WTC11 (cell line): Measurements from ENCODE around the gene TTLL4. TPM values are rescaled to one million over a fixed set of nuclear protein-coding genes. Genes with fewer than 3 reads are reported as not detected.

Experiments used
- ATAC-seq: fragments of 200-7000 bp; cut with Tn5 transposase; 2 replicates; pipeline ENCODE4 v1.10.0; 2021; ENCODE audit warnings: mild to moderate bottlenecking, moderate library complexity
- CTCF ChIA-PET: fragments of 300-600 bp; sonication (Branson Sonifier 250); formaldehyde crosslinking; loops from one replicate; lab custom pipeline; 2021; ENCODE audit warnings: antibody characterized with exemption; lab: Charles Lee
- POLR2A ChIA-PET: fragments of 350-600 bp; sonication (Branson Sonifier 250); formaldehyde crosslinking; loops from one replicate; lab custom pipeline; 2021; ENCODE audit warnings: antibody characterized with exemption; lab: Charles Lee
- DNase-seq: peaks from one replicate; pipeline ENCODE4 v3.0.0; 2021; ENCODE audit warnings: low spot score
- H3K27ac Mint-ChIP-seq: 2 replicates; pipeline ENCODE4 v1.8.0; 2021; ENCODE audit warnings: mixed read lengths
- H3K27me3 Mint-ChIP-seq: 2 replicates; pipeline ENCODE4 v1.8.0; 2021; ENCODE audit warnings: low read depth, mild to moderate bottlenecking, moderate library complexity, mixed read lengths
- H3K36me3 Mint-ChIP-seq: 2 replicates; pipeline ENCODE4 v1.8.0; 2021; ENCODE audit warnings: mixed read lengths
- H3K4me1 Mint-ChIP-seq: 2 replicates; pipeline ENCODE4 v1.8.0; 2022; ENCODE audit warnings: mixed read lengths
- H3K4me3 Mint-ChIP-seq: 2 replicates; pipeline ENCODE4 v1.8.0; 2021; ENCODE audit warnings: mild to moderate bottlenecking, moderate library complexity, mixed read lengths
- H3K9me3 Mint-ChIP-seq: 2 replicates; pipeline ENCODE4 v1.8.0; 2021; ENCODE audit warnings: mixed read lengths
- ARID4B ChIP-seq: sonication (generic); formaldehyde crosslinking; IDR thresholded peaks from 2 replicates; pipeline ENCODE4 v1.8.0; 2023; ENCODE audit warnings: missing genetic modification reagents, mild to moderate bottlenecking, borderline replicate concordance
- ATF2 ChIP-seq: sonication (generic); formaldehyde crosslinking; IDR thresholded peaks from 2 replicates; pipeline ENCODE4 v1.8.1; 2022; ENCODE audit warnings: low read depth, missing genetic modification reagents, borderline replicate concordance
- CBFB ChIP-seq: sonication (generic); formaldehyde crosslinking; IDR thresholded peaks from 2 replicates; pipeline ENCODE4 v1.8.1; 2022; ENCODE audit warnings: mild to moderate bottlenecking, low read depth, missing genetic modification reagents
- CREM ChIP-seq: sonication (generic); formaldehyde crosslinking; IDR thresholded peaks from 2 replicates; pipeline ENCODE4 v1.8.1; 2022; ENCODE audit warnings: mild to moderate bottlenecking, missing genetic modification reagents, moderate library complexity
- CTCF ChIP-seq: fragments of 200-600 bp; IDR thresholded peaks from 2 replicates; pipeline ENCODE4 v1.8.0; 2022; ENCODE audit warnings: antibody characterized with exemption
- ESRRA ChIP-seq: sonication (generic); formaldehyde crosslinking; IDR thresholded peaks from 2 replicates; pipeline ENCODE4 v1.8.1; 2022; ENCODE audit warnings: mild to moderate bottlenecking, missing genetic modification reagents, borderline replicate concordance
- GTF2I ChIP-seq: fragments of 250-450 bp; sonication (Bioruptor Pico); conservative IDR thresholded peaks from 2 replicates; pipeline ENCODE4 v1.4.0; 2021; ENCODE audit warnings: mild to moderate bottlenecking
- JUN ChIP-seq: sonication (generic); formaldehyde crosslinking; IDR thresholded peaks from 2 replicates; pipeline ENCODE4 v1.8.0; 2023; ENCODE audit warnings: mild to moderate bottlenecking, missing genetic modification reagents
- KAT7 ChIP-seq: sonication (generic); formaldehyde crosslinking; IDR thresholded peaks from 2 replicates; pipeline ENCODE4 v1.8.1; 2023; ENCODE audit warnings: missing genetic modification reagents, mild to moderate bottlenecking, borderline replicate concordance
- NFE2L1 ChIP-seq: sonication (generic); formaldehyde crosslinking; IDR thresholded peaks from 2 replicates; pipeline ENCODE4 v1.8.1; 2023; ENCODE audit warnings: missing genetic modification reagents
- NFYB ChIP-seq: sonication (generic); formaldehyde crosslinking; conservative IDR thresholded peaks from 2 replicates; pipeline ENCODE4 v1.8.0; 2022; ENCODE audit warnings: low read depth, missing genetic modification reagents
- NR3C1 ChIP-seq: sonication (generic); formaldehyde crosslinking; conservative IDR thresholded peaks from 2 replicates; pipeline ENCODE4 v1.8.1; 2023; ENCODE audit warnings: low read depth, mild to moderate bottlenecking, missing genetic modification reagents
- TEAD4 ChIP-seq: sonication (generic); formaldehyde crosslinking; IDR thresholded peaks from 2 replicates; pipeline ENCODE4 v1.8.0; 2022; ENCODE audit warnings: mild to moderate bottlenecking, missing genetic modification reagents
- TP53 ChIP-seq: sonication (generic); formaldehyde crosslinking; IDR thresholded peaks from 2 replicates; pipeline ENCODE4 v1.8.1; 2023; ENCODE audit warnings: mild to moderate bottlenecking, missing genetic modification reagents
- ZNF281 ChIP-seq: sonication (generic); formaldehyde crosslinking; IDR thresholded peaks from 2 replicates; pipeline ENCODE4 v1.8.0; 2023; ENCODE audit warnings: mild to moderate bottlenecking, missing genetic modification reagents
- ZNF532 ChIP-seq: fragments of 250-450 bp; sonication (Bioruptor Pico); IDR thresholded peaks from 2 replicates; pipeline ENCODE4 v1.9.0; 2021; ENCODE audit warnings: mild to moderate bottlenecking, borderline replicate concordance
- total RNA-seq: library from RNA; stranded (reverse); gene quantifications from 3 replicates; pipeline ENCODE4 v1.2.3, GENCODE V29; 2021

TTLL4 gene
- total RNA-seq, 1 experiment from 2014 or later = 87.4 TPM

GRCh38 chr2:218703341-218703740 is 7.3 kb upstream of the TTLL4 start:
- ChIA-PET POLR2A (no interaction called here), CTCF (interaction anchor here (3.4 kb wide), 1 partner anchor 16 kb away, joined by 11 read pairs; no protein-coding TSS in a partner anchor)
- TF ChIP-seq CREM (CRISPR knock-in tag) = no peak
- no peak for TF ChIP-seq CTCF
- no peak for TF ChIP-seq NFYB (CRISPR knock-in tag)
- Mint-ChIP-seq H3K9me3 (peaks cover 4% of the 10 kb centered on the region), H3K36me3 (peaks cover 8% of the 10 kb centered on the region; the same call in 1 of the 2 replicates), H3K4me3 (no peak overlapping the region), H3K27ac (no peak overlapping the region), H3K4me1 (no peaks in the 10 kb centered on the region), H3K27me3 (no peaks in the 10 kb centered on the region; the same call in 1 of the 2 replicates)
- no peak for ATAC-seq
- no peak for DNase-seq

- H3K4me1 Mint-ChIP-seq = peaks cover 7% of the 10 kb centered on the region
- peaks cover 3% of the 10 kb centered on the region; the same call in 1 of the 2 replicates for H3K36me3 Mint-ChIP-seq
- ATAC-seq (no peak), DNase-seq (no peak)
- TF ChIP-seq GTF2I (CRISPR knock-in tag) (no peak), ATF2 (no peak), CBFB (CRISPR knock-in tag) (no peak), ESRRA (no peak), KAT7 (CRISPR knock-in tag) (no peak), NR3C1 (CRISPR knock-in tag) (no peak), ZNF532 (no peak), NFYB (CRISPR knock-in tag) (no peak), JUN (CRISPR knock-in tag) (no peak), ZNF281 (CRISPR knock-in tag) (no peak), CREM (CRISPR knock-in tag) (no peak), TP53 (CRISPR knock-in tag) (no peak), NFE2L1 (CRISPR knock-in tag) (no peak), TEAD4 (CRISPR knock-in tag) (no peak), ARID4B (CRISPR knock-in tag) (no peak)
- ChIA-PET POLR2A (no interaction called here), CTCF (interaction anchor here (0.7 to 1.3 kb wide), 4 partner anchors 21 to 464 kb away, joined by 3 to 8 read pairs (median 4); no protein-coding TSS in a partner anchor)
- no peaks in the 10 kb centered on the region; the same call in 1 of the 2 replicates for H3K27me3 Mint-ChIP-seq
- H3K9me3 Mint-ChIP-seq = peaks cover 4% of the 10 kb centered on the region
- no peak overlapping the region for H3K27ac Mint-ChIP-seq
- H3K4me3 Mint-ChIP-seq = no peak overlapping the region
Measured at GRCh38 chr2:218708086-218708485, 2.5 kb upstream of the TTLL4 start.
